Activated T-cell treated with anti-CD3 and anti-CD28 coated beads, Interleukin-2, amount 50 U/mL, for 1 hour (primary cell): ENCODE data around the gene RPS17.

Experiments
- DNase-seq: peaks from one replicate; pipeline ENCODE4 v3.0.0-alpha.2; 2020

RPS17 gene

DNA sequence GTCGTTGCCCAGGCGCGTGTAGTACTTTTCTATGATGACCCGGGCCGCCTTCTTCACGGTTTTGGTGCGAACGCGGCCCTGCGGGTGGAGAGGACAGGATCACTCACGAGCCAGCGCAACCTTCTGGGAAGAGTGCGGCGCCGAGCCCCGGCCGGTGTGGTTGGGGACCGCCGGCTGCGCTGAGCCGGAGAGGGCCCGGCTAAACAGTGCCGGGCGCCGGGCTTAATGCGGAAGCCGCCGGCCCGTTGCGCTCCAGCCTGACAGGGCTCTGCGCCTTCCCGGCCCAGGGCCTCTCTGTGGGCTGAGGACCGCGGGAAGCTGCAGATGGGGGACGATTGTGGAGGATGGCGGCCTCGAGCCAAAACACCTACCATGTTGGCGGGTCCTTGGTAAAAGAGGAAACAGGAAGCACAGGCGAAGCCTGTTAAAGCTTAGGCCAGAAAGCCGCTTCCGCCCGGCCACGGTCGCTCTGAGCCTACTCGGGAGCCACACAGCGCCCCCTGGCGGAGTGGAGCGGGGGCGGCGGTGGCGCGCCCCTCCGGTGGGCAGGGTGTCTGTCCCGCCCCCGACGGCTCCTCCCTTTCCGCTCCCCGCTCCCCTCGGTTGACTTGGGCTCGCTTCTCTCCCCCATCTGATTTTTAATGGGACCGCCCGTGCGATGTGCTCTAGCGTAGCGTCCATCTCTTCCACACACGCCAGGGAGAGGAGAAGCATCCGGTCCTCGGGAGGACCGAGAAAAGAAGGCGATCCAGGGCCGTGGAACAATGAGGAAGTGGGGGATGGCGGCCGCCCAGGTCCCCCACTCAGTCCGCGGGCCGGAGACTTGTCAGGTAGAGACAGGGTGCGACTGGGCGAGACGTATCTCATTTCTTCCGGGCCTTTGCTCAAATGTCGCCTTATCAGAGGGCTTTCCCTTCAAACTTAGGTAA is at the start of gene RPS17:
TSS of gene RPS17 (minus strand) at position 403 of the 929 bp plus-strand sequence. CDS start at position 374, 29 bp downstream.
- DNase-seq, result peak; percentile 99

DNA sequence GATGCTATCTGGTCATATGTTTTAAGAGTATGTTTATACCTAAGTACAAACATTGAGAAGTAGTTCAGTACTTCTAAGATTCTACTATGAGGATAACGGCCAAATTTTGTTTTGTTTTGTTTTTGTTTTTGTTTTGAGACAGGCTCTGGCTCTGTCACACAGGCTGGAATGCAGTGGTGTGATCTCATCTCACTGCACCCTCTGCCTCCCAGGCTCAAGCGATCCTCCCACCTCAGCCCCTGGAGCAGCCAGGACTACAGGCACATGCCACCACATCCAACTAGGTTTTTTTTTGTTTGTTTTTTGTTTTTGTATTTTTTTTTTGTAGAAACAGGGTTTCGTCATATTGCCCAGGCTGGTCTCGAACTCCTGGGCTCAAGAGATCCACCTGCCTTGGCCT is 47.5 kb upstream of the RPS17 start:
- DNase-seq, result no peak

DNA sequence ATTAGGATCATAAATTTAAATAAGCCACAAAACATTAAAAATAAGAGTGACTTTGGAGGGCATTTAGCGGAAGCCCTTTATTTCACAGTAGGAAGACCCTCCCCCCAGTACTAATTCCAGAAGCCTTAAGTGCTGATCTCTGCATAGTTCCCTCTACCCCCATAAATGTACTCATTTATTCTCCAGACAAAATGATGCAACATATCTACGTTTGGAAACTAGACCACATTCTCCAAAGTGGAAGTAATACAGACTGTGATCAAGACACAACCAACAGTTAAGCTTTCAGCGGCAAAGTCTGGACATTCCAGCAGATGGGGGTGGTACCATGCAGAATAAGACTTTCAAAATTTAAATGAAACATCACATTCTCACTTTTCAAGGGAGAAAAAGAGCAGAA is 44.8 kb upstream of the RPS17 start:
- DNase-seq, result no peak

GRCh38 chr15:82580713-82581112 is 40.5 kb upstream of the RPS17 start:
- no peak for DNase-seq

- no peak for DNase-seq
Observed at GRCh38 chr15:82575335-82575734, 35.1 kb upstream of the RPS17 start.

DNA sequence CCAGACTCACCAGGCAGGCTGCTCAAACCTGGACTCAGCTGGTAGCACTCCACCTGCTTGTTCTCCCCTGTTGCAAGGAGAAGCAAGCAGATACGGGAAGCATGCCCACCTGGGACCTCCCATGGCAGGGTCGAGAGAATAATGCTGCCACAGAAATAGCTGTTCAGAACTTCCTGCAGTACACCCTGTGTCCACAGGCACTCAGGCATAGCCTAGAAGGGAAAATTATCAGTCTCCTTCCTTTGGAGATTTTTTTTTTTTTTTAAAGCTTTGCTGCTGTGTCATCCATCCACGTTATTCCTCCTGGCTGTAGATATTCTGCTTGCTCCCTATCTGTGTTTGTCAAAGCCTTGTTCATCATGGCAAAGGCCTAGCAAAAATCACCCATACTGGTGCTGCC is 32.7 kb upstream of the RPS17 start:
- no peak for DNase-seq

DNA sequence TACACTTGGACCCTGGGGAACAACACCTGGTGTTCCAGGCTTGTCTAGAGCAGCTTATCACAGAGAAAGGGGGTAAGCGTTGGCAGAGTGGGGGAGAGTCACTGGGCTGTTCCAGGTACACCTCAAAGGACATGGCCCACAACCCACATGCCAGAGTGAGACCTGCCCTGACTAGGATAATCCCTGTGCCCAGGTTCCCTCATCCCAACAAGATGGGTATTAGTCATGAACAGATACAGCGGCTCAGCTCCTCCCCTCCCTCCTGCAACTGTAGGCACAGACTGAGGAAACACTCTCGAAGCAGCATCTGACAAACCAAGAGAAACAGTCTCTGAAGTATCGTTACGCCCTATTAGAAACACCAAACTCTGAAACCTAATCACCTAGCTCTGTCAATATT is 32.1 kb upstream of the RPS17 start:
- DNase-seq, result no peak

DNA sequence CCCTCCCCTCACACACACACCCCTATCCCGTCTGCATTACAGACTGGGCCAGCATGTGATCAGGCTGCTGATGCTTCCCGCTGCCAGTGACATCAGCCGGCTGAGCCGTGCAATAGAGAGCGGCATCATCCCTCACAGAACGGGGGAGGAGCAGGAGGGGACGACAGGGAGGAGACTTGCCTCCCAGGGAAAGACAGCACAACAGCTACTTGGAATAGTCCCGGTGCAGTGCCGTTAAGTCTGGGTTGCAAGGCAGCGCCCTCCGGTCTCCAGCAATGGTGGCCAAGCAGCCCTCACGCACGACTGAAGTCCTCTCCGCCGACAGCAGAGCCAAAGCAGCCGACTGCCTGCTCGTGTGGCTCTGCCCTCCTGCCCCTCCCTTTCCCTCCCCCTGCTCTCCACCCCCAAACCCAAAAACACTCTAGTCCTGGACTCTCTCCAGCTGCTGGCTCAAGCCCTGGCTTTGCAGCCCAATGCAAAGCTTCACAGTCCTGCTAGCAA is 31.5 kb upstream of the RPS17 start:
- no peak for DNase-seq

GRCh38 chr15:82570721-82571508 is 30.7 kb upstream of the RPS17 start:
- no peak for DNase-seq

DNA sequence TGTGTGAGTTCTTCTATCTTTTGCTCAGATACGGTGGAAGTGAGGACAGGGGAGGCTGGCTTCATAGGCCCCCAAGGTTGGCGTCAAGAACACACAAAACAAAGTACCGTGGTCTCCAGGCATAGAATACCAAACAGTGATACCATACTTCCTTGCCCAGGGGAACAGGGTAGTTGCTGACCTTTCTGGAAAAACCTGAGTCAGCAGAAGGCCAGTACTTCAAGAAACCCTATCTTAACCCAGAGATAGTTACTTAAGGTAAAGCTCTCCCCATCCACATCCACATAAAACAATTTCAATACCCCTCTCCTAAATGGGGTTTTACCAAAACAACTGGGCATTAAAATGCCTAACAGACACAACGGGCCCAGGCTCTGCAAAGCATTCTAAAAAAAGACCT is 29.6 kb upstream of the RPS17 start:
- no peak for DNase-seq

- no peak for DNase-seq
Observed at GRCh38 chr15:82568986-82569385, 28.7 kb upstream of the RPS17 start.

- no peak for DNase-seq
Observed at GRCh38 chr15:82567661-82568060, 27.4 kb upstream of the RPS17 start.

DNA sequence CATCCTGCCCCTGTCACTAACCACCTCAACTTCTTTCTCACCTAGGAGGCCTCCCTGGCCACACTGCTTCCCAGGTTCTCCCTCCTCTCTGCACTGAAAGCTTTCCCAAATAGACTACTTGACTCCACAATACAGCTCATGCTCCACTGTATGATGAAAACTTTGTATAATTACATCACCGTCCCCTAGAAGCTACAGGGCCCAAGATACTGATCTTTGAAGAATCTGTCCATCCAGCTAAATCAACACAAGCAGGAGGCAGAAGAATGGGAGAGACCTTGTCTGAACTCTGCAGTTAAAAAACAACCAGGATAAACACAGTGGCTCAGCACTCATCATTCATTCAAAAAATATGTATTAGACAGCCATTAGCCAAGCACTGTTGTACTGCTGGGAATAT is 26.4 kb upstream of the RPS17 start:
- DNase-seq, result no peak

DNA sequence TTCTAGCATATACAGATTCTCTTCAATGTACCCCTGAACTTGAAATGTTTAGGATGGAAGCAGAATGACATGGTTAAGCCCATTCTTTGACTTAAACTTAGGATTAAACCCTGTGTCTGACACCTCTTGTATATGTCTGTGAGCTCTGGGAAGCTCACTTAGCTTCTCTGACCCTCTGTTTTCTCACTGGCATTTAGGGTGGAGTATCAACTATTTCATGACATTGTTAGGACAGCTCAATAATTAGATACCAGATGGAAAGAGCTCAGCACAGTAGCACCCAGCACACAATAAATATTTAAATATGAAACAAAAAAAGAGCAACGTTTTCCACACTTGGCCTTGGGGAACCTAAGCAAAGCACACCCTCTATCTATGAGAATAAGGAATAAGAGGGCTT is 18.2 kb upstream of the RPS17 start:
- DNase-seq, result no peak

DNA sequence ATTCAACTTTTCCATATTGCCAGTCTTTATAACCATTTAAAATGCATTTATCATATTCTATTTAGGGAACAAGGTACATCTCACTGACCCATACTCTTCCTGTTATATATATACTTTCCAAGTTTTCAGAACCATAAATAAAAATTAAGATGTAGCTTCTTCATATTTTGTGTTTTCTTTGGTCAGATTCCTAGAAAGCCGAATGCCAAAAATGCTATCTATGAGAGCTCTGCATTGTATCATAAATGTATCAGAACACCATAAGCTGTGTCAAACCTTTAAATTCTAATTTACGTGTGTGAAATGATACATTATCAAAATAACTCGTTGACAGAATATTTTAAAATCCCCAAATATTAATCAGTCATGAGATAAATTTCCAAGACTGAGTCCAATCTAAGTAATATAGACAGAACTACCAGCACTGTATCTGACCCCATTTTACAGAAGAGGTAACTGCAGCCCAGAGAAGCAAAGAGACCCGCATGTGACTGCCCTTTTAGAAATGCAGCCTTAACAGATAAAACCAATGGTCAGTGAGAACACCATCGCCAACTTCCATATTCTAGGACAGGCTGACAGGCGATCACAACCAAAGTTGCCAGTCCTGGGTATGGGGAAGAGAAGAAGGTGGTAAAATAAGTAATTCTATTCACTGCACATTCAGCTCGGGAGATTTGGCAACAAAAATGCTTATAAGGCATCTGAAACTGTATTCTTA is 16.2 kb upstream of the RPS17 start:
- no peak for DNase-seq

DNA sequence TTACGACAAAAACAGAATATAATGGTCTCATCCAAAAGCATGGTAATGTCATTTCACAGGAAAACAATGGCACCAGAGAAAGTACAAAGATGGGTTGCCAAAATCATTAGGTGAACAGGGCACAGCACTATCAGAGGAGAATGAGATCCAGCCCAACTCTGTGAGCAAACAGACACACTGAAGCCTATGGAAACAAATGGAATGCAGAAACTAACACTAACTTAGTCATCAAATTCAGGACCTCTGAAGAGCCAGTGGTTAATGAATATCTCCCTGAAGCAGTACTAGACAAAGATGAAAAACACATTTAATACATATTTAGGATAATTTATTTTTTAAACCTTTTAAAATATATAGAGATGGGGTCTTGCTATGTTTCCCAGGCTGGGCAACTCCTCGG is 14.6 kb upstream of the RPS17 start:
- no peak for DNase-seq

GRCh38 chr15:82554351-82554750 is 14.1 kb upstream of the RPS17 start:
- DNase-seq, result no peak

DNA sequence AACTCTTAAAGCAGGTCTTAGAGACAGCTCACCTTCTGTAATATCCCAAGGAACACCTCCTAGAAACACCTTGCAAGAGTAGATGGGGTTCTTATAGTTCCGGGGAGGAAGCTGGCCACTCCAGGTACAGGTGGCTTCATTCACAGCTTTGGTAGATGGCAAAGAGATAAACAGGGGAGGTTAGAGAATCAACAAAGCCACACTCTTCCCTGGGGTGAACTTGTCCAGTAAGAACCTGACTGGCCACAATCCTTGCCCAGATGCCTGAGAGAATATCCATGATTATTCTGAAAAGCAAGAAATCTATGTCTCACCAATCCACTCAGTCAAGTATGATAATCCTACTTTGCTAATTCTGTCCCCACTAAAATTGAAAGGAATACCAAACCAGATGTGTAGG is 13.6 kb upstream of the RPS17 start:
- DNase-seq, result no peak

DNA sequence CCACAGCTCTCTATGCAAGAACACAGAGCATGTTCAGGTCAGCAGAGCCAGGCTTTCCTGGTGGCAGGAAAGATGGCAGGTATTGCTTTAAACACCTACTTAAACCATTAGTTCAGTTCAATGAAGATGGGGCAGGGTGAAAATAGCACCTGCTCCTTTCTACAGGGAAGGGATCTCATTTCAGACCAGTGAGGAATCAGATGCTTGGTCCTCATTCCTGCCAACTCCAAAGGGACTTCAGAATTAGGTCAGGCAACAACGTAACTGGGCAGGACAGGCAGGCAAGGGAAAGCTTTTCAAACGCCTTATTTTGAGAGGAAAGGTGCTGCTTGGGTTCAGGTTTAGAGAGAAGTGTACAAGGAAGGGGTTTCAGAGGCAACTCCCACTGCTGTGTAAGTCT is 12.6 kb upstream of the RPS17 start:
- no peak for DNase-seq

- DNase-seq, result no peak
Observed at GRCh38 chr15:82551646-82552247, 11.5 kb upstream of the RPS17 start.

DNA sequence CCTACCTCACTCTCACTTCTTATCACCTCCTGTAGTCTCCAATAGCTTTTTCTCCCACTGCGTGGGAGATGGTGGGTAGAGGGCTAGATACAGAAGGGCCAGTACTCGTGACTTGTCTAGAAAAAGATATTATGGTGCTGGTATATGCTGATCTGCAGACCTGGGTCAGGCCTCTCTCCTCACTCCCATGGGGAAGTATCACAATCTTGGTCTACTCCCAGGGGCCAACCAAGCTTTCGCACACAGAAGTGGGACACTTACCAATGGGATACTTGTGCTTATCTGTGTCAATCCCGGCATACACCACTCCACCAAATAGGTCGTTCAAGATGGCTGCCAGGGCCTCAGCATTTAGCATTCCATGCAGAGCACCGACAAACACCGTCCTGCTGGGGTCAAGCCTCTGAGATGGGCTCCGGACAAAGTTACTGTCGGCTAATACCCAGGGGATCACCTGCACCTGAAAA is 9.0 kb upstream of the RPS17 start:
- DNase-seq, result no peak

GRCh38 chr15:82548700-82549099 is 8.4 kb upstream of the RPS17 start:
- no peak for DNase-seq

DNA sequence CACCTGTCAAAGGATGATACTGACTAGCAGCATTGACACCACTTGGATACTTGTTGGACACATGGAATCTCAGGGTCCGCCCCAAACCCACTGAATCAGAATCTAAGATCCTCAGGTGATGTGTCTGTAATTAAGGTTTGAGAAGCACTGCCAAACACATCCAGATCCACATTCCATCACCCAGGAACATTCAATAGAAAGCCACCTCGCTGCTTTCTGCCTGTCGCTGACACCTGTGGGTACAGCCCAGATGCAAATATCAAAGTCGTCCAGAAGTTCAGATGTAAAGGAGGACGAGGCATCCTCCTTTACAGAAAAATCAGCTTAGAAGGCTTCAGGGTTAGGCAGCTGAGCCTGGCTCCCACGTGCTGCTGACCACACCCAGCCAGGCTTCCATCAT is 5.2 kb upstream of the RPS17 start:
- DNase-seq, result no peak
